Neutrophil (primary cell): ENCODE data around the gene ZSCAN25.

ENCODE experiments used
- H3K27ac ChIP-seq: fragments of 200-600 bp; sonication (generic); 2 replicates; pipeline ENCODE4 v1.5.1; 2016; ENCODE audit warnings: mild to moderate bottlenecking, moderate library complexity
- H3K27me3 ChIP-seq: fragments of 200-600 bp; sonication (generic); 2 replicates; pipeline ENCODE4 v1.6.0; 2016; ENCODE audit warnings: mild to moderate bottlenecking
- H3K36me3 ChIP-seq: fragments of 200-600 bp; sonication (generic); 2 replicates; pipeline ENCODE4 v1.5.1; 2017
- H3K4me1 ChIP-seq, 2 experiments: fragments of 200-600 bp in 1 of 2; sonication (generic) in 1 of 2; 1 replicate in 1 of 2; 2 replicates in 1 of 2; pipeline versions ENCODE4 v1.5.1 to v1.6.1; 2013 to 2016; ENCODE audit warnings: low read depth in 1 of 2, low read length in 1 of 2, mild to moderate bottlenecking in 1 of 2, moderate library complexity in 1 of 2; ENCODE audit not compliant: control insufficient read depth in 1 of 2, insufficient read depth in 1 of 2
- H3K4me3 ChIP-seq, 2 experiments: fragments of 200-600 bp in 1 of 2; sonication (generic) in 1 of 2; 1 replicate in 1 of 2; 2 replicates in 1 of 2; pipeline ENCODE4 v1.5.1; 2013 to 2016; ENCODE audit warnings: low read depth in 1 of 2, low read length in 1 of 2, mild to moderate bottlenecking in 1 of 2, moderate library complexity in 1 of 2
- H3K9me3 ChIP-seq: fragments of 200-600 bp; sonication (generic); 2 replicates; pipeline ENCODE4 v1.5.1; 2016
- CTCF ChIP-seq: fragments of 200-600 bp; sonication (generic); IDR thresholded peaks from 2 replicates; pipeline ENCODE4 v1.5.1; 2016; ENCODE audit warnings: antibody characterized with exemption

Gene ZSCAN25

GRCh38 chr7:99666013-99666395, 49.3 kb downstream of the ZSCAN25 start:
- Histone ChIP-seq H3K4me3 (no peak overlapping the region), H3K27me3 (no peaks in the 10 kb centered on the region), H3K27ac (no peak overlapping the region), H3K9me3 (no peaks in the 10 kb centered on the region), H3K36me3 (no peaks in the 10 kb centered on the region), H3K4me1 (no peaks in the 10 kb centered on the region)
- TF ChIP-seq CTCF, result no peak

- Histone ChIP-seq H3K36me3 (no peaks in the 10 kb centered on the region), H3K27ac (no peak overlapping the region), H3K9me3 (no peaks in the 10 kb centered on the region), H3K4me1 (peaks cover 0 to 2% of the 10 kb centered on the region in 2 experiments), H3K27me3 (no peaks in the 10 kb centered on the region), H3K4me3 (no peak overlapping the region)
- no peak for TF ChIP-seq CTCF
Measured at GRCh38 chr7:99667179-99667578, 50.4 kb downstream of the ZSCAN25 start.

GRCh38 chr7:99668541-99668940, 51.8 kb downstream of the ZSCAN25 start:
- no peaks in the 10 kb centered on the region for H3K27me3 ChIP-seq
- no peak for TF ChIP-seq CTCF

GRCh38 chr7:99669782-99670181, 53.0 kb downstream of the ZSCAN25 start:
- Histone ChIP-seq H3K4me1 (peaks cover 9 to 10% of the 10 kb centered on the region in 2 experiments), H3K36me3 (no peaks in the 10 kb centered on the region), H3K27ac (no peak overlapping the region), H3K27me3 (no peaks in the 10 kb centered on the region), H3K4me3 (no peak overlapping the region), H3K9me3 (no peaks in the 10 kb centered on the region)
- TF ChIP-seq CTCF, result no peak

More at GRCh38 chr7:99668541-99668940, 51.8 kb downstream of the ZSCAN25 start:
- H3K27ac ChIP-seq, result no peak overlapping the region
- H3K9me3 ChIP-seq, result no peaks in the 10 kb centered on the region
- no peak overlapping the region for H3K4me3 ChIP-seq
- no peaks in the 10 kb centered on the region for H3K36me3 ChIP-seq
- H3K4me1 ChIP-seq, result peaks cover 5 to 10% of the 10 kb centered on the region in 2 experiments

GRCh38 chr7:99672573-99672972, 55.8 kb downstream of the ZSCAN25 start:
- Histone ChIP-seq H3K9me3 (no peaks in the 10 kb centered on the region), H3K27me3 (no peaks in the 10 kb centered on the region), H3K4me1 (peaks cover 9 to 10% of the 10 kb centered on the region in 2 experiments), H3K36me3 (no peaks in the 10 kb centered on the region), H3K27ac (no peak overlapping the region), H3K4me3 (no peak overlapping the region)
- TF ChIP-seq CTCF, result no peak
